ENCODE results near the gene BTBD16.

- TF ChIP-seq TAF1 (IDR thresholded peaks at IDR 0.05; ENCODE audit: borderline replicate concordance, low read depth, low read length): no peak
- TF ChIP-seq REST (IDR thresholded peaks at IDR 0.05; ENCODE audit: low read depth, low read length): no peak
- TF ChIP-seq NR2C2 (IDR thresholded peaks at IDR 0.05; ENCODE audit: borderline replicate concordance, control insufficient read depth, insufficient read length, low read depth): no peak
- peak; percentile 81 to 97 (median 95) for TF ChIP-seq CTCF (IDR thresholded peaks at IDR 0.05 in 2 of 3, conservative IDR thresholded peaks at IDR 0.05 in 1 of 3; ENCODE audit: control insufficient read depth in 2 of 3, extremely low read depth in 1 of 3, insufficient read depth in 1 of 3, low read depth in 3 of 3, low read length in 3 of 3)
- TF ChIP-seq POLR2A (IDR thresholded peaks at IDR 0.05; ENCODE audit: low read depth, low read length): no peak
- no peak for TF ChIP-seq MAX (IDR thresholded peaks at IDR 0.05; ENCODE audit: low read depth, low read length)
- TF ChIP-seq SPI1 (IDR thresholded peaks at IDR 0.05; ENCODE audit: borderline replicate concordance, insufficient read depth, low read depth, low read length): no peak
- no peak for TF ChIP-seq CEBPB (IDR thresholded peaks at IDR 0.05; ENCODE audit: borderline replicate concordance in 1 of 2, low read depth in 2 of 2, low read length in 2 of 2)
- TF ChIP-seq SUZ12 (IDR thresholded peaks at IDR 0.05; ENCODE audit: unreplicated experiment): no peak
- TF ChIP-seq PML (IDR thresholded peaks at IDR 0.05; ENCODE audit: low read length): no peak
- no peak for TF ChIP-seq TCF7 (IDR thresholded peaks at IDR 0.05; ENCODE audit: borderline replicate concordance)
Measured at GRCh38 chr10:122267849-122268737, 3.0 kb upstream of the BTBD16 start.
